Measurements from ENCODE around the gene GPRIN2. TPM values are rescaled to one million over a fixed set of nuclear protein-coding genes. Genes with fewer than 3 reads are reported as not detected.

Gene GPRIN2
- total RNA-seq, 4 donors from 2014 or later: 31.3 to 97.3 (median 53.1) TPM

DNA sequence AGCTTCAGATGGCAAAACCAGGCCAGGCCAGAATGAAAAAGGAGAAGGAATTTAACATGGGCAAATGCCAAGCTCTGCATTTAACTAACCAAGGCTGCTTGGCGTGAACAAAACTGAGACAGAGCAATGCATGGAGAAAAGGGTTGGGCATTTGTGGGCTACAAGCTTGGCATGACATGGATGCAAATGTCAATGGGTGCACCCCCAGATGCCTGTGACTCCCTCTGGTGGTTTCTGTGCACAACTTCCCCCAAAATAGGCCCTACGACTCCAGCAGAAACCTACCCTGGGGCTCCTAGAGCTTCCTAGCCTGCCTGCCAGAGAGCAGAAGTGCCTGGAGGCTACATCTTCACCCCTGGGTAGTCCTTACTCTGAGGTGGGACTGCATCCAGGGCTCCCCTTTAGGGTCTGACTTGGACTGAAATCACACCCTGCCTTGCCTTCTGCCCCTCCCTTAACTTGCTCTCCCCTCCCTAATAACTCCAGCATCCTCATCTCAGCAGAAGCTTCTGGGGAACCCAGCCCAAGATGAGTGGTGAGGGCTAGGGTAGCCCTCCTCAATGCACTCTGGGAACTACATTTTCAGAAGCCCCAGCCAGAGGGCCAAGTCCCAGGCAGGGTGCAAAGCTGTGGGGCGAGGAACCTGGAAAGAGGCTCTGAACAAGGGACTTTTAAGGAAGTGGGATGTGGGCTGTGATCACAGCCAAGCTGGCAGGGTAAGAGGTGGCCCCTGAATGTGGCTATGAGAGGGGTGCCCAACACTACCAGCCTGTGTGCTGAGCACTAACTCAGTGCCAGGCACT lies 11.3 kb downstream of the GPRIN2 start:
- H3K4me3 ChIP-seq: no peak overlapping the region
- intact Hi-C loops (cut with DNase I; ENCODE audit: low total_unique reads): no loop called here
- H3K27me3 ChIP-seq: peaks cover 4% of the 10 kb centered on the region
- WGBS, 2 donors (ENCODE audit: low coverage in 1 of 2): 66 to 93% methylated on average over 2 to 3 of the region's 3 CpGs
- H3K36me3 ChIP-seq: no peaks in the 10 kb centered on the region
- no peak overlapping the region for H3K27ac ChIP-seq
- H3K9me3 ChIP-seq: no peaks in the 10 kb centered on the region
- peak; percentile 18 for DNase-seq
- H3K4me1 ChIP-seq: peaks cover 8 to 26% (median 17%) of the 10 kb centered on the region in 4 donors
- in situ Hi-C loops (cut with MboI; ENCODE audit: low pct_ligation_motif_present in 1 of 4, low pct_unique_long_range_greater_than_20kb in 1 of 4, low sequenced_read_pairs in 3 of 4): no loop called here
- peak in 1 of 3 donors; percentile 5 for TF ChIP-seq POLR2AphosphoS5 (IDR thresholded peaks at IDR 0.05)
- TF ChIP-seq, protein P1, sequence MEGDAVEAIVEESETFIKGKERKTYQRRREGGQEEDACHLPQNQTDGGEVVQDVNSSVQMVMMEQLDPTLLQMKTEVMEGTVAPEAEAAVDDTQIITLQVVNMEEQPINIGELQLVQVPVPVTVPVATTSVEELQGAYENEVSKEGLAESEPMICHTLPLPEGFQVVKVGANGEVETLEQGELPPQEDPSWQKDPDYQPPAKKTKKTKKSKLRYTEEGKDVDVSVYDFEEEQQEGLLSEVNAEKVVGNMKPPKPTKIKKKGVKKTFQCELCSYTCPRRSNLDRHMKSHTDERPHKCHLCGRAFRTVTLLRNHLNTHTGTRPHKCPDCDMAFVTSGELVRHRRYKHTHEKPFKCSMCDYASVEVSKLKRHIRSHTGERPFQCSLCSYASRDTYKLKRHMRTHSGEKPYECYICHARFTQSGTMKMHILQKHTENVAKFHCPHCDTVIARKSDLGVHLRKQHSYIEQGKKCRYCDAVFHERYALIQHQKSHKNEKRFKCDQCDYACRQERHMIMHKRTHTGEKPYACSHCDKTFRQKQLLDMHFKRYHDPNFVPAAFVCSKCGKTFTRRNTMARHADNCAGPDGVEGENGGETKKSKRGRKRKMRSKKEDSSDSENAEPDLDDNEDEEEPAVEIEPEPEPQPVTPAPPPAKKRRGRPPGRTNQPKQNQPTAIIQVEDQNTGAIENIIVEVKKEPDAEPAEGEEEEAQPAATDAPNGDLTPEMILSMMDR (IDR thresholded peaks at IDR 0.05): peak in 3 of 5 experiments; percentile 29 to 47 (median 44)
- TF ChIP-seq EP300 (IDR thresholded peaks at IDR 0.05; ENCODE audit: low read depth): no peak
- peak; percentile 8 for TF ChIP-seq POLR2A (IDR thresholded peaks at IDR 0.05)

- Histone ChIP-seq H3K4me3 (no peak overlapping the region), H3K27ac (no peak overlapping the region), H3K36me3 (no peaks in the 10 kb centered on the region), H3K4me1 (peaks cover 18 to 41% (median 27%) of the 10 kb centered on the region in 4 donors), H3K27me3 (peaks cover 4% of the 10 kb centered on the region), H3K9me3 (no peaks in the 10 kb centered on the region)
- DNase-seq: peak; percentile 8
- TF ChIP-seq EP300 (IDR thresholded peaks at IDR 0.05; ENCODE audit: low read depth) (no peak), POLR2A (IDR thresholded peaks at IDR 0.05) (no peak), POLR2AphosphoS5 (IDR thresholded peaks at IDR 0.05) (no peak)
- in situ Hi-C loops (cut with MboI; ENCODE audit: low pct_ligation_motif_present in 1 of 4, low pct_unique_long_range_greater_than_20kb in 1 of 4, low sequenced_read_pairs in 3 of 4): no loop called here
- 85 to 90% methylated on average over 14 of the region's 14 CpGs for WGBS, 2 donors (ENCODE audit: low coverage in 1 of 2)
- intact Hi-C loops (cut with DNase I; ENCODE audit: low total_unique reads): no loop called here
Measured at GRCh38 chr10:46543466-46544377, 12.7 kb downstream of the GPRIN2 start.

DNA sequence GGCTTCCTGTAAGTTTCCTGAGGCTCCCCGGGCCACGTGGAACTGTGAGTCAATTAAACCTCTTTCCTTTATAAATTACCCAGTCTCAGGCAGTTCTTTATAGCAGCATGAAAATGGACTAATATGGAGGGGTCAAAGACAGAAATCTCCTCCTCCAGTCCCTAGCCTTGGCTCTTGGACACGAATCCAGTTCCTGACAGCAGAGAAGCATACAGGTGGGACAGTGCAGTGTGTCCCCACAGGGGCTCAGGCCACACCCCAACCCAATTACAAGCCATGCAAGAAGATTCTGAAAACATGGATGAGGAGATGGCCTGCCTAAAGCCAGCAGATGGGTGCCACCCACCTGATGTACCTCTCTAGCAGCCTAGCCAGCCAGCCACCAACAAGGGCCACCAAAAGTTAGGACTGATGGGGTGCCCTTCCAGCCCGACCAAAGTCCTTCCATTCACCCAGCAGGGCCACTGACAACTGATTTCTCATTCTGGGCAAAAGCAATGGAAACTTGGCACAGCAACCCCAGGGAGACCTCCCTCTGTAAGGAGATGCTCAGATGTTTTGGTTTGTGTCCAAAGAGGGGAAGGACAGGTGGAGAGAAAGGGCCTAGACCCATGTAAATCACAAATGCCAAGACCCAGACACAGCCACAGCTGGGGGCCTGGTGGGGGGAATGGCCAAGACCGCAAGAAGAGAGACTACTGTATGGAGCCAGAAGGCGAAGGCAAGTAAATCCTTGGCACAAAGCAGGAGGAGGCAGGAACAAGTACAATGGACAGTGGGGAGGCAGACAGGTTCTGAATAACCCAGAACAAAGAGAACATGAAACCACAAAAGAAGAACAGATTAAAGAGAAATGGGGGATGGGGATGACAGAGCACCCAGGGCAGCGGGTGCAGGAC lies 13.6 kb downstream of the GPRIN2 start:
- H3K27ac ChIP-seq: no peak overlapping the region
- peak; percentile 8 for DNase-seq
- WGBS, 2 donors (ENCODE audit: low coverage in 1 of 2): 79 to 83% methylated on average over 7 of the region's 7 CpGs
- H3K36me3 ChIP-seq: no peaks in the 10 kb centered on the region
- in situ Hi-C loops (cut with MboI; ENCODE audit: low pct_ligation_motif_present in 1 of 4, low pct_unique_long_range_greater_than_20kb in 1 of 4, low sequenced_read_pairs in 3 of 4) (no loop called here), intact Hi-C loops (cut with DNase I; ENCODE audit: low total_unique reads) (no loop called here)
- H3K4me1 ChIP-seq: peaks cover 18 to 44% (median 28%) of the 10 kb centered on the region in 4 donors
- no peaks in the 10 kb centered on the region for H3K9me3 ChIP-seq
- no peak overlapping the region for H3K4me3 ChIP-seq
- TF ChIP-seq EP300 (IDR thresholded peaks at IDR 0.05; ENCODE audit: low read depth) (no peak), POLR2A (IDR thresholded peaks at IDR 0.05) (no peak), POLR2AphosphoS5 (IDR thresholded peaks at IDR 0.05) (no peak)
- TF ChIP-seq, protein P1 (IDR thresholded peaks at IDR 0.05): no peak
- H3K27me3 ChIP-seq: peaks cover 4% of the 10 kb centered on the region

DNA sequence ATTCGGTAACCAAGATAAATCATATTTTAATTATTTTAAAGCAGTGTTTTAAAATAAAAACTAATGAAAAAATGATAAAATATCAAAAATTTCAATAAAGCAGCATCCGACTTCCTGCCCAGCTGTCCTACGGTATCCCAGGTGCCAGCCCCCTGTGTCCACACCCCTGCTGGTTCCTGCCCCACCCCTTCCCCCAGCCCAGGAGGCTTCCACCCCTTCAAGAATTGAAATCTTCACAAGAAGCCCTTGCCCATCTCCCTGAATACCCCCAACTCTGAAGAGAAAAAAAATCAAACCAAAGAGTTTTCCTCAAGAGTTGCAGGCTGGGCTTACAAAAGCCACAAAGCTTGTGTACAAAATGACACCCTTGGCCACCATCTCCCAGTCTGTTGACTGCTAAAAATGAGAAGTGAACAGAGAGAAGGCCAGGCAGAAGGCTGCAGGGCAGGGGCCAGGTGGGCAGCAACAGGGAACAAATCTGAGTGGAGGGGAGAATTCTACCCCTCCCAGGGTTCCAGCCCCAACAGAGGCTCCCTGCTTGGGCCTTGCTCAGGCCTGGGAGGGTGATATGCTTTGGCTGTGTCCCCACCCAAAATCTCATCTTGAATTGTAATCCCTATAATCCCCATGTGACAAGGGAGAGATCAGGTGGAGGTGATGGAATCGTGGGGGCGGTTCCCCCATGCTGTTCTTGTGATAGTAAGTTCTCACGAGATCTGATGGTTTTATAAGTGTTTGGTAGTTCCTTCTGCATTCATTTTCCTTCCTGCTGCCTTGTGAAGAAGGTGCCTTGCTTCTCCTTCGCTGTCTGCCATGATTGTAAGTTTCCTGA lies 14.5 kb downstream of the GPRIN2 start:
- H3K27ac ChIP-seq: no peak overlapping the region
- intact Hi-C loops (cut with DNase I; ENCODE audit: low total_unique reads): no loop called here

More for the DNA sequence above, 14.5 kb downstream of the GPRIN2 start:
- WGBS, 2 donors (ENCODE audit: low coverage in 1 of 2): 85% methylated on average over 7 of the region's 7 CpGs
- TF ChIP-seq EP300 (IDR thresholded peaks at IDR 0.05; ENCODE audit: low read depth) (no peak), POLR2A (IDR thresholded peaks at IDR 0.05) (no peak)
- TF ChIP-seq, protein P1 (IDR thresholded peaks at IDR 0.05): no peak
- peaks cover 18 to 44% (median 28%) of the 10 kb centered on the region in 4 donors for H3K4me1 ChIP-seq
- no peak overlapping the region for H3K4me3 ChIP-seq
- H3K27me3 ChIP-seq: peaks cover 4% of the 10 kb centered on the region
- DNase-seq: peak; percentile 11
- H3K9me3 ChIP-seq: no peaks in the 10 kb centered on the region
- in situ Hi-C loops (cut with MboI; ENCODE audit: low pct_ligation_motif_present in 1 of 4, low pct_unique_long_range_greater_than_20kb in 1 of 4, low sequenced_read_pairs in 3 of 4): no loop called here
- no peaks in the 10 kb centered on the region for H3K36me3 ChIP-seq
